ENCODE data around the gene CDC42EP1.
"Not testable (repeated sequence)": the region's sequence is repeated elsewhere in the genome, so short reads cannot be mapped to it uniquely, and the experiment has no call there.

The CDC42EP1 gene

GRCh38 chr22:37601203-37601539 is 40.9 kb downstream of the CDC42EP1 start:
- H3K27ac ChIP-seq (ENCODE audit: low read depth in 2 of 2, low read length in 2 of 2) = peak overlapping the region; percentile 77 to 79
- H3K9me3 ChIP-seq (ENCODE audit: control insufficient read depth in 2 of 2, low read length in 2 of 2) = no peaks in the 10 kb centered on the region

GRCh38 chr22:37601540-37602442 is 41.5 kb downstream of the CDC42EP1 start:
- no peaks in the 10 kb centered on the region for H3K9me3 ChIP-seq (ENCODE audit: control insufficient read depth in 2 of 2, low read length in 2 of 2)
- peak overlapping the region; percentile 19 to 50 for H3K4me3 ChIP-seq (ENCODE audit: low read length in 2 of 2)
- H3K27ac ChIP-seq (ENCODE audit: low read depth in 2 of 2, low read length in 2 of 2) = peak overlapping the region; percentile 77 to 79
- H3K9ac ChIP-seq (ENCODE audit: low read depth in 1 of 2, low read length in 2 of 2) = peak overlapping the region; percentile 56 to 68
- no peaks in the 10 kb centered on the region for H3K36me3 ChIP-seq (ENCODE audit: control insufficient read depth in 2 of 2, insufficient read depth in 2 of 2, low read length in 2 of 2)
- peaks cover 12 to 15% of the 10 kb centered on the region in 2 donors for H3K4me1 ChIP-seq (ENCODE audit: control insufficient read depth in 2 of 2, insufficient read depth in 2 of 2, low read length in 2 of 2)
- H3K27me3 ChIP-seq (ENCODE audit: control insufficient read depth in 2 of 2, insufficient read depth in 2 of 2, low read length in 2 of 2) = no peaks in the 10 kb centered on the region

More at GRCh38 chr22:37601203-37601539, 40.9 kb downstream of the CDC42EP1 start:
- H3K4me3 ChIP-seq (ENCODE audit: low read length in 2 of 2) = peak overlapping the region; percentile 19 to 50
- H3K4me1 ChIP-seq (ENCODE audit: control insufficient read depth in 2 of 2, insufficient read depth in 2 of 2, low read length in 2 of 2) = peaks cover 10 to 15% of the 10 kb centered on the region in 2 donors
- no peaks in the 10 kb centered on the region for H3K36me3 ChIP-seq (ENCODE audit: control insufficient read depth in 2 of 2, insufficient read depth in 2 of 2, low read length in 2 of 2)
- no peaks in the 10 kb centered on the region for H3K27me3 ChIP-seq (ENCODE audit: control insufficient read depth in 2 of 2, insufficient read depth in 2 of 2, low read length in 2 of 2)
- peak overlapping the region; percentile 56 to 68 for H3K9ac ChIP-seq (ENCODE audit: low read depth in 1 of 2, low read length in 2 of 2)

- Histone ChIP-seq H3K4me1 (ENCODE audit: control insufficient read depth in 2 of 2, insufficient read depth in 2 of 2, low read length in 2 of 2) (peaks cover 15 to 17% of the 10 kb centered on the region in 2 donors), H3K27ac (ENCODE audit: low read depth in 2 of 2, low read length in 2 of 2) (peak overlapping the region; percentile 77 to 79)
- H3K27me3 ChIP-seq (ENCODE audit: control insufficient read depth in 2 of 2, insufficient read depth in 2 of 2, low read length in 2 of 2); H3K36me3 ChIP-seq (ENCODE audit: control insufficient read depth in 2 of 2, insufficient read depth in 2 of 2, low read length in 2 of 2); H3K9me3 ChIP-seq (ENCODE audit: control insufficient read depth in 2 of 2, low read length in 2 of 2); H3K4me3 ChIP-seq (ENCODE audit: low read length in 2 of 2); H3K9ac ChIP-seq (ENCODE audit: low read depth in 1 of 2, low read length in 2 of 2): not testable (repeated sequence)
Measured at GRCh38 chr22:37602546-37603277, 42.4 kb downstream of the CDC42EP1 start.

GRCh38 chr22:37604074-37604473 is 43.8 kb downstream of the CDC42EP1 start:
- Histone ChIP-seq H3K9ac (ENCODE audit: low read depth in 1 of 2, low read length in 2 of 2) (no peak overlapping the region), H3K27ac (ENCODE audit: low read depth in 2 of 2, low read length in 2 of 2) (no peak overlapping the region), H3K4me3 (ENCODE audit: low read length in 2 of 2) (no peak overlapping the region), H3K4me1 (ENCODE audit: control insufficient read depth in 2 of 2, insufficient read depth in 2 of 2, low read length in 2 of 2) (peaks cover 15 to 20% of the 10 kb centered on the region in 2 donors), H3K9me3 (ENCODE audit: control insufficient read depth in 2 of 2, low read length in 2 of 2) (no peaks in the 10 kb centered on the region), H3K36me3 (ENCODE audit: control insufficient read depth in 2 of 2, insufficient read depth in 2 of 2, low read length in 2 of 2) (no peaks in the 10 kb centered on the region), H3K27me3 (ENCODE audit: control insufficient read depth in 2 of 2, insufficient read depth in 2 of 2, low read length in 2 of 2) (no peaks in the 10 kb centered on the region)

- Histone ChIP-seq H3K4me3 (ENCODE audit: low read length in 2 of 2) (no peak overlapping the region), H3K9me3 (ENCODE audit: control insufficient read depth in 2 of 2, low read length in 2 of 2) (no peaks in the 10 kb centered on the region), H3K4me1 (ENCODE audit: control insufficient read depth in 2 of 2, insufficient read depth in 2 of 2, low read length in 2 of 2) (peaks cover 19 to 27% of the 10 kb centered on the region in 2 donors), H3K9ac (ENCODE audit: low read depth in 1 of 2, low read length in 2 of 2) (no peak overlapping the region), H3K36me3 (ENCODE audit: control insufficient read depth in 2 of 2, insufficient read depth in 2 of 2, low read length in 2 of 2) (no peaks in the 10 kb centered on the region), H3K27me3 (ENCODE audit: control insufficient read depth in 2 of 2, insufficient read depth in 2 of 2, low read length in 2 of 2) (no peaks in the 10 kb centered on the region), H3K27ac (ENCODE audit: low read depth in 2 of 2, low read length in 2 of 2) (no peak overlapping the region)
Measured at GRCh38 chr22:37604875-37605274, 44.6 kb downstream of the CDC42EP1 start.

- H3K9me3 ChIP-seq (ENCODE audit: control insufficient read depth in 2 of 2, low read length in 2 of 2) = no peaks in the 10 kb centered on the region
- peak overlapping the region; percentile 76 to 79 for H3K4me3 ChIP-seq (ENCODE audit: low read length in 2 of 2)
- H3K27me3 ChIP-seq (ENCODE audit: control insufficient read depth in 2 of 2, insufficient read depth in 2 of 2, low read length in 2 of 2) = no peaks in the 10 kb centered on the region
- peak overlapping the region; percentile 43 to 61 for H3K9ac ChIP-seq (ENCODE audit: low read depth in 1 of 2, low read length in 2 of 2)
- H3K4me1 ChIP-seq (ENCODE audit: control insufficient read depth in 2 of 2, insufficient read depth in 2 of 2, low read length in 2 of 2) = peaks cover 20 to 36% of the 10 kb centered on the region in 2 donors
- H3K27ac ChIP-seq (ENCODE audit: low read depth in 2 of 2, low read length in 2 of 2) = peak overlapping the region; percentile 95
- H3K36me3 ChIP-seq (ENCODE audit: control insufficient read depth in 2 of 2, insufficient read depth in 2 of 2, low read length in 2 of 2) = no peaks in the 10 kb centered on the region
Measured at GRCh38 chr22:37607010-37607934, 47.0 kb downstream of the CDC42EP1 start.

- Histone ChIP-seq H3K4me1 (ENCODE audit: control insufficient read depth in 2 of 2, insufficient read depth in 2 of 2, low read length in 2 of 2) (peaks cover 20 to 34% of the 10 kb centered on the region in 2 donors), H3K27me3 (ENCODE audit: control insufficient read depth in 2 of 2, insufficient read depth in 2 of 2, low read length in 2 of 2) (no peaks in the 10 kb centered on the region), H3K9ac (ENCODE audit: low read depth in 1 of 2, low read length in 2 of 2) (peak overlapping the region; percentile 49 to 82), H3K4me3 (ENCODE audit: low read length in 2 of 2) (peak overlapping the region; percentile 76 to 79), H3K9me3 (ENCODE audit: control insufficient read depth in 2 of 2, low read length in 2 of 2) (no peaks in the 10 kb centered on the region), H3K27ac (ENCODE audit: low read depth in 2 of 2, low read length in 2 of 2) (peak overlapping the region; percentile 95), H3K36me3 (ENCODE audit: control insufficient read depth in 2 of 2, insufficient read depth in 2 of 2, low read length in 2 of 2) (no peaks in the 10 kb centered on the region)
Measured at GRCh38 chr22:37607935-37608476, 47.7 kb downstream of the CDC42EP1 start.

GRCh38 chr22:37608477-37609239 is 48.4 kb downstream of the CDC42EP1 start, which contains the start of gene GGA1:
Gene GGA1, plus strand, starts transcription at chr22:37608834. Its CDS starts 27 bp downstream, at chr22:37608861.
- Histone ChIP-seq H3K27ac (ENCODE audit: low read depth in 2 of 2, low read length in 2 of 2) (peak within 1 kb of the TSS; percentile 95), H3K4me1 (ENCODE audit: control insufficient read depth in 2 of 2, insufficient read depth in 2 of 2, low read length in 2 of 2) (peaks cover 20 to 34% of the 10 kb centered on the region in 2 donors), H3K27me3 (ENCODE audit: control insufficient read depth in 2 of 2, insufficient read depth in 2 of 2, low read length in 2 of 2) (no peaks in the 10 kb centered on the region), H3K9me3 (ENCODE audit: control insufficient read depth in 2 of 2, low read length in 2 of 2) (no peaks in the 10 kb centered on the region), H3K4me3 (ENCODE audit: low read length in 2 of 2) (peak within 1 kb of the TSS; percentile 76 to 90), H3K9ac (ENCODE audit: low read depth in 1 of 2, low read length in 2 of 2) (peak within 1 kb of the TSS; percentile 82 to 83), H3K36me3 (ENCODE audit: control insufficient read depth in 2 of 2, insufficient read depth in 2 of 2, low read length in 2 of 2) (no peaks in the 10 kb centered on the region)

Measured in mucosa of rectum (tissue), 2 donors.